Ishikawa (cell line): ENCODE measurements around the gene CWC27.

Source experiments
- CEBPB ChIP-seq: IDR thresholded peaks from 2 replicates; pipeline ENCODE4 v1.6.1; 2012
- CREB1 ChIP-seq: IDR thresholded peaks from 2 replicates; pipeline ENCODE4 v1.6.1; 2012; ENCODE audit warnings: low read depth
- EGR1 ChIP-seq: IDR thresholded peaks from 2 replicates; pipeline ENCODE4 v1.6.1; 2012
- EP300 ChIP-seq: IDR thresholded peaks from 2 replicates; pipeline ENCODE4 v1.6.1; 2012; ENCODE audit warnings: borderline replicate concordance
- NFIC ChIP-seq: IDR thresholded peaks from 2 replicates; pipeline ENCODE4 v1.6.1; 2012
- TAF1 ChIP-seq: IDR thresholded peaks from 2 replicates; pipeline ENCODE4 v1.6.1; 2012; ENCODE audit warnings: low read depth, mild to moderate bottlenecking
- TCF12 ChIP-seq: IDR thresholded peaks from 2 replicates; pipeline ENCODE4 v1.6.1; 2012; ENCODE audit warnings: low read depth
- YY1 ChIP-seq: IDR thresholded peaks from 2 replicates; pipeline ENCODE4 v1.6.1; 2012; ENCODE audit warnings: low read depth
- TF ChIP-seq, protein P1 (sequence below): IDR thresholded peaks from 2 replicates; pipeline ENCODE4 v1.6.1; 2012

- TF ChIP-seq, protein P1, sequence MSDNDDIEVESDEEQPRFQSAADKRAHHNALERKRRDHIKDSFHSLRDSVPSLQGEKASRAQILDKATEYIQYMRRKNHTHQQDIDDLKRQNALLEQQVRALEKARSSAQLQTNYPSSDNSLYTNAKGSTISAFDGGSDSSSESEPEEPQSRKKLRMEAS, result no peak
- no peak for TF ChIP-seq TCF12
- no peak for TF ChIP-seq TAF1
- TF ChIP-seq CEBPB, result no peak
- TF ChIP-seq YY1, result no peak
- no peak for TF ChIP-seq EP300
- TF ChIP-seq CREB1, result no peak
- no peak for TF ChIP-seq EGR1
- TF ChIP-seq NFIC, result no peak
Measured at GRCh38 chr5:65041296-65042158, 272.8 kb downstream of the CWC27 start.
